ENCODE results near the gene CADPS2.

CADPS2 gene

GRCh38 chr7:122543891-122544290 lies 342.4 kb downstream of the CADPS2 start:
- no peak for DNase-seq (ENCODE audit: low read depth in 2 of 3, low spot score in 1 of 3)

GRCh38 chr7:122543166-122543565 lies 343.1 kb downstream of the CADPS2 start:
- no peak for DNase-seq (ENCODE audit: low read depth in 2 of 3, low spot score in 1 of 3)

GRCh38 chr7:122535086-122535485 lies 351.2 kb downstream of the CADPS2 start:
- no peak for DNase-seq (ENCODE audit: low read depth in 2 of 3, low spot score in 1 of 3)

- DNase-seq (ENCODE audit: low read depth in 2 of 3, low spot score in 1 of 3) = no peak
These were observed 353.6 kb downstream of the CADPS2 start for GRCh38 chr7:122532406-122533269.

GRCh38 chr7:122528879-122529481 lies 357.3 kb downstream of the CADPS2 start:
- no peak for DNase-seq (ENCODE audit: low read depth in 2 of 3, low spot score in 1 of 3)

- DNase-seq (ENCODE audit: low read depth in 2 of 3, low spot score in 1 of 3) = no peak
These were observed 360.9 kb downstream of the CADPS2 start for GRCh38 chr7:122525355-122525754.

- no peak for DNase-seq (ENCODE audit: low read depth in 2 of 3, low spot score in 1 of 3)
These were observed 364.5 kb downstream of the CADPS2 start for GRCh38 chr7:122521767-122522166.

GRCh38 chr7:122520971-122521555 lies 365.2 kb downstream of the CADPS2 start:
- DNase-seq (ENCODE audit: low read depth in 2 of 3, low spot score in 1 of 3) = no peak

- no peak for DNase-seq (ENCODE audit: low read depth in 2 of 3, low spot score in 1 of 3)
These were observed 367.8 kb downstream of the CADPS2 start for GRCh38 chr7:122518488-122518887.

- no peak for DNase-seq (ENCODE audit: low read depth in 2 of 3, low spot score in 1 of 3)
These were observed 368.7 kb downstream of the CADPS2 start for GRCh38 chr7:122517576-122517975.

GRCh38 chr7:122515404-122515803 lies 370.9 kb downstream of the CADPS2 start:
- no peak for DNase-seq (ENCODE audit: low read depth in 2 of 3, low spot score in 1 of 3)

- no peak for DNase-seq (ENCODE audit: low read depth in 2 of 3, low spot score in 1 of 3)
These were observed 375.0 kb downstream of the CADPS2 start for GRCh38 chr7:122511268-122511667.

GRCh38 chr7:122507591-122507990 lies 378.7 kb downstream of the CADPS2 start:
- no peak for DNase-seq (ENCODE audit: low read depth in 2 of 3, low spot score in 1 of 3)

GRCh38 chr7:122492007-122492406 lies 394.3 kb downstream of the CADPS2 start:
- DNase-seq (ENCODE audit: low read depth in 2 of 3, low spot score in 1 of 3) = no peak

- DNase-seq (ENCODE audit: low read depth in 2 of 3, low spot score in 1 of 3) = no peak
These were observed 398.0 kb downstream of the CADPS2 start for GRCh38 chr7:122488241-122488640.

GRCh38 chr7:122487131-122487530 lies 399.1 kb downstream of the CADPS2 start:
- no peak for DNase-seq (ENCODE audit: low read depth in 2 of 3, low spot score in 1 of 3)

- no peak for DNase-seq (ENCODE audit: low read depth in 2 of 3, low spot score in 1 of 3)
These were observed 400.4 kb downstream of the CADPS2 start for GRCh38 chr7:122485856-122486255.

- no peak for DNase-seq (ENCODE audit: low read depth in 2 of 3, low spot score in 1 of 3)
These were observed 404.0 kb downstream of the CADPS2 start for GRCh38 chr7:122482212-122482611.

- DNase-seq (ENCODE audit: low read depth in 2 of 3, low spot score in 1 of 3) = no peak
These were observed 415.4 kb downstream of the CADPS2 start for GRCh38 chr7:122470859-122471258.

- DNase-seq (ENCODE audit: low read depth in 2 of 3, low spot score in 1 of 3) = no peak
These were observed 417.3 kb downstream of the CADPS2 start for GRCh38 chr7:122468945-122469344.

- no peak for DNase-seq (ENCODE audit: low read depth in 2 of 3, low spot score in 1 of 3)
These were observed 418.4 kb downstream of the CADPS2 start for GRCh38 chr7:122467661-122468449.
